HepG2 (cell line): ENCODE measurements around the gene SP6. TPM values are rescaled to one million over a fixed set of nuclear protein-coding genes. Genes with fewer than 3 reads are reported as not detected.

Experiments
- ASH2L ChIP-seq: fragments of 300-600, 200-600 bp; sonication (generic); IDR thresholded peaks from 2 replicates; pipeline ENCODE4 v1.7.0; 2017; ENCODE audit warnings: low read depth, mild to moderate bottlenecking, moderate library complexity, mixed read lengths, low read length; ENCODE audit not compliant: insufficient read length
- HMGXB4 ChIP-seq, 2 experiments: sonication (generic) in 1 of 2; formaldehyde crosslinking in 1 of 2; IDR thresholded peaks; 2 replicates each; pipeline versions ENCODE4 v1.4.0 to v1.6.1; 2018 to 2020; ENCODE audit warnings: missing genetic modification reagents in 2 of 2, borderline replicate concordance in 1 of 2, low read depth in 1 of 2, mild to moderate bottlenecking in 1 of 2, missing biosample characterization in 1 of 2
- HOXD1 ChIP-seq: sonication (generic); formaldehyde crosslinking; IDR thresholded peaks from 2 replicates; pipeline ENCODE4 v1.5.0; 2020; ENCODE audit warnings: missing genetic modification reagents
- KMT2A ChIP-seq: sonication (generic); formaldehyde crosslinking; IDR thresholded peaks from 2 replicates; pipeline ENCODE4 v1.4.0; 2020; ENCODE audit warnings: missing genetic modification reagents
- MXI1 ChIP-seq: IDR thresholded peaks from 3 replicates; pipeline ENCODE4 v1.6.1; 2012; ENCODE audit warnings: low read depth, low read length, inconsistent platforms, borderline replicate concordance
- PHF5A ChIP-seq: IDR thresholded peaks from one replicate; pipeline ENCODE4 v1.6.1; 2018; ENCODE audit warnings: low read depth, missing genetic modification reagents; ENCODE audit not compliant: unreplicated experiment
- SOX6 ChIP-seq, 2 experiments: fragments of 450-650 bp in 1 of 2; sonication (generic) in 1 of 2; formaldehyde crosslinking in 1 of 2; IDR thresholded peaks; 2 replicates each; pipeline versions ENCODE4 v1.4.0 to v1.6.1; 2017 to 2020; ENCODE audit warnings: antibody characterized with exemption in 1 of 2, mild to moderate bottlenecking in 1 of 2, missing genetic modification reagents in 1 of 2
- YEATS2 ChIP-seq: sonication (generic); formaldehyde crosslinking; IDR thresholded peaks from 2 replicates; pipeline ENCODE4 v1.4.0; 2020; ENCODE audit warnings: missing genetic modification reagents, borderline replicate concordance
- ZNF44 ChIP-seq: sonication (generic); formaldehyde crosslinking; IDR thresholded peaks from 2 replicates; pipeline ENCODE4 v1.5.1; 2020; ENCODE audit warnings: mild to moderate bottlenecking, missing genetic modification reagents
- ZNF556 ChIP-seq: sonication (generic); formaldehyde crosslinking; IDR thresholded peaks from 2 replicates; pipeline ENCODE4 v1.4.0; 2020; ENCODE audit warnings: mild to moderate bottlenecking, missing genetic modification reagents, borderline replicate concordance
- ZNF557 ChIP-seq: sonication (generic); formaldehyde crosslinking; IDR thresholded peaks from 2 replicates; pipeline ENCODE4 v1.4.0; 2020; ENCODE audit warnings: missing genetic modification reagents
- ZNF691 ChIP-seq: sonication (generic); formaldehyde crosslinking; IDR thresholded peaks from 2 replicates; pipeline ENCODE4 v1.4.0; 2020; ENCODE audit warnings: missing genetic modification reagents, low read depth, mild to moderate bottlenecking, borderline replicate concordance
- ZSCAN20 ChIP-seq: sonication (generic); formaldehyde crosslinking; IDR thresholded peaks from 2 replicates; pipeline ENCODE4 v1.4.0; 2020; ENCODE audit warnings: missing genetic modification reagents, mild to moderate bottlenecking, borderline replicate concordance
- polyA plus RNA-seq, 8 experiments: library from polyadenylated mRNA; depleted of rRNA in 3 of 8; stranded (reverse) in 7 of 8; unstranded in 1 of 8; fragments of >200 nt; fragmentation: Illumina TruSeq in 4 of 8; extraction: Trizol in 4 of 8; gene quantifications; 2 replicates each; pipeline versions ENCODE4 v1.2.1 to v1.2.3, GENCODE V29; 2011 to 2016; ENCODE audit warnings: low read depth in 4 of 8, missing spikeins in 1 of 8, mixed read lengths in 1 of 8; ENCODE audit not compliant: insufficient read depth in 1 of 8
- total RNA-seq, 5 experiments: library from RNA; depleted of rRNA; stranded (reverse); fragments of >200 nt; fragmentation: Illumina TruSeq; extraction: Trizol; gene quantifications; 2 replicates each; pipeline ENCODE4 v1.2.3, GENCODE V29; 2016; ENCODE audit warnings: low read depth in 1 of 5
- TF ChIP-seq, protein P1 (sequence below): sonication (generic); formaldehyde crosslinking; IDR thresholded peaks from 2 replicates; pipeline ENCODE4 v1.4.0; 2020; ENCODE audit warnings: missing genetic modification reagents; ENCODE audit errors: not compliant biosample characterization
- TF ChIP-seq, protein P2 (sequence below): sonication (generic); formaldehyde crosslinking; IDR thresholded peaks from 2 replicates; pipeline ENCODE4 v1.4.0; 2020; ENCODE audit warnings: missing genetic modification reagents
- TF ChIP-seq, protein P3 (sequence below): sonication (generic); formaldehyde crosslinking; IDR thresholded peaks from 2 replicates; pipeline ENCODE4 v1.5.1; 2020; ENCODE audit warnings: mild to moderate bottlenecking, missing genetic modification reagents
- TF ChIP-seq, protein P4 (sequence below): sonication (generic); formaldehyde crosslinking; IDR thresholded peaks from 2 replicates; pipeline ENCODE4 v1.5.0; 2020; ENCODE audit warnings: missing genetic modification reagents

SP6 gene
- total and polyA plus RNA-seq, 2 of the 13 experiments (the other 11 are each of a cell fraction or from before 2014, with no cell fraction given) = 0.07 TPM

DNA sequence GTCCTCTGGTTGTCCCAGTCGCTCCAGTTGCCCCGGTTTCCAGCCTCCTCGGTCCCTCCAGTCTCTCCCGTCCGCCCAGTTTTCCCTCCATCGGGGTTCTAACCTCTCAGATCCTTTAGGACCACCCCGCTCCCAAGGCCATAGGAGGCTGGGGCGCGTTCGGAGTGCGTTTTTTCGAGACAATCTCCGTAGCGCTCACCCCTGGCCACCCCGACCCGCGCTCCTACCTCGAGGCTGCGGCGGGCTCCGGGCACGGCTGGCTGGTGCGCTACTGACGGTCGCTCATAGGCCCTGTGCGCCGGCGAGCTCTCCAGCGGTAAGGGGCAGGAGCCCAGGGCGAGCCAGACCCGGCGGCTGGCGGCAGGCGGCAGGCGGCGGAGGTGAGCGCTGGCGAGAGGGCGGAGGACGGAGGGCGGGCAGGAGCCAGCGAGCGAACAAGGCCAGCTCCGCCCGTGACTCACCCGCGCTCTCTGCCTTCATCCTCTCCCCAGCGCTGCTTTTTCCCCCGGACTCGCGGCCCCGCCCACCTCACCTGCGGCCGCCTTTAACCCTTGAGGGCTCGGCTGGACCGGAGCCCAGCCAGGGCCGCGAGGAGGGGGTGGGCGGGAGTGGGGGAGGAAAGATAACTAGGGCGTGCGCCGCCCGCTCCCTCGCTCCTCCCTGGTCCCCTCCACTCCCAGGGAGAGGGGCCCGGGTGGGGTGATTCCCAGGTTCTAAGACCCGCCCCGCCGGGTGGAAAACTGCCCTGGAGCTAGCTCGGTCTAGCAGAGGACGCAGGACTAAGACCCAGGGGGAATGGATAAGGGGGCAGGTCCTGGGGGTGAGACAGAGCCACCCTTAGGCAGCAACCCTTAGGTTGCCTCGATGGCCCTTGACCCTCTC lies at the start of gene SP6 (continued):
- TF ChIP-seq ZNF691 = 0 out of 2 replicates have a peak, but pooled peaks have one; percentile 74
- TF ChIP-seq, protein P1, sequence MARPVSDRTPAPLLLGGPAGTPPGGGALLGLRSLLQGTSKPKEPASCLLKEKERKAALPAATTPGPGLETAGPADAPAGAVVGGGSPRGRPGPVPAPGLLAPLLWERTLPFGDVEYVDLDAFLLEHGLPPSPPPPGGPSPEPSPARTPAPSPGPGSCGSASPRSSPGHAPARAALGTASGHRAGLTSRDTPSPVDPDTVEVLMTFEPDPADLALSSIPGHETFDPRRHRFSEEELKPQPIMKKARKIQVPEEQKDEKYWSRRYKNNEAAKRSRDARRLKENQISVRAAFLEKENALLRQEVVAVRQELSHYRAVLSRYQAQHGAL (CRISPR knock-in tag) = peak; percentile 41
- peak; percentile 86 to 88 for TF ChIP-seq HMGXB4 (CRISPR knock-in tag; IDR thresholded peaks at IDR 0.05; ENCODE audit: borderline replicate concordance in 1 of 2, low read depth in 1 of 2)
- peak; percentile 83; the same call in 1 of the 2 replicates for TF ChIP-seq ZNF556 (CRISPR knock-in tag)
- TF ChIP-seq PHF5A (CRISPR knock-in tag) = peak; percentile 26
- no peak for TF ChIP-seq SOX6 (IDR thresholded peaks at IDR 0.05)
- peak; percentile 67 for TF ChIP-seq SOX6 (CRISPR knock-in tag; IDR thresholded peaks at IDR 0.05)
- TF ChIP-seq MXI1 = peak; percentile 39; the same call in 1 of the 3 replicates
- TF ChIP-seq ASH2L = no peak
- peak; percentile 18; the same call in 1 of the 2 replicates for TF ChIP-seq HOXD1
- TF ChIP-seq ZNF44 = no peak
- TF ChIP-seq, protein P2, sequence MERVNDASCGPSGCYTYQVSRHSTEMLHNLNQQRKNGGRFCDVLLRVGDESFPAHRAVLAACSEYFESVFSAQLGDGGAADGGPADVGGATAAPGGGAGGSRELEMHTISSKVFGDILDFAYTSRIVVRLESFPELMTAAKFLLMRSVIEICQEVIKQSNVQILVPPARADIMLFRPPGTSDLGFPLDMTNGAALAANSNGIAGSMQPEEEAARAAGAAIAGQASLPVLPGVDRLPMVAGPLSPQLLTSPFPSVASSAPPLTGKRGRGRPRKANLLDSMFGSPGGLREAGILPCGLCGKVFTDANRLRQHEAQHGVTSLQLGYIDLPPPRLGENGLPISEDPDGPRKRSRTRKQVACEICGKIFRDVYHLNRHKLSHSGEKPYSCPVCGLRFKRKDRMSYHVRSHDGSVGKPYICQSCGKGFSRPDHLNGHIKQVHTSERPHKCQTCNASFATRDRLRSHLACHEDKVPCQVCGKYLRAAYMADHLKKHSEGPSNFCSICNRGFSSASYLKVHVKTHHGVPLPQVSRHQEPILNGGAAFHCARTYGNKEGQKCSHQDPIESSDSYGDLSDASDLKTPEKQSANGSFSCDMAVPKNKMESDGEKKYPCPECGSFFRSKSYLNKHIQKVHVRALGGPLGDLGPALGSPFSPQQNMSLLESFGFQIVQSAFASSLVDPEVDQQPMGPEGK = peak; percentile 72
- TF ChIP-seq, protein P3, sequence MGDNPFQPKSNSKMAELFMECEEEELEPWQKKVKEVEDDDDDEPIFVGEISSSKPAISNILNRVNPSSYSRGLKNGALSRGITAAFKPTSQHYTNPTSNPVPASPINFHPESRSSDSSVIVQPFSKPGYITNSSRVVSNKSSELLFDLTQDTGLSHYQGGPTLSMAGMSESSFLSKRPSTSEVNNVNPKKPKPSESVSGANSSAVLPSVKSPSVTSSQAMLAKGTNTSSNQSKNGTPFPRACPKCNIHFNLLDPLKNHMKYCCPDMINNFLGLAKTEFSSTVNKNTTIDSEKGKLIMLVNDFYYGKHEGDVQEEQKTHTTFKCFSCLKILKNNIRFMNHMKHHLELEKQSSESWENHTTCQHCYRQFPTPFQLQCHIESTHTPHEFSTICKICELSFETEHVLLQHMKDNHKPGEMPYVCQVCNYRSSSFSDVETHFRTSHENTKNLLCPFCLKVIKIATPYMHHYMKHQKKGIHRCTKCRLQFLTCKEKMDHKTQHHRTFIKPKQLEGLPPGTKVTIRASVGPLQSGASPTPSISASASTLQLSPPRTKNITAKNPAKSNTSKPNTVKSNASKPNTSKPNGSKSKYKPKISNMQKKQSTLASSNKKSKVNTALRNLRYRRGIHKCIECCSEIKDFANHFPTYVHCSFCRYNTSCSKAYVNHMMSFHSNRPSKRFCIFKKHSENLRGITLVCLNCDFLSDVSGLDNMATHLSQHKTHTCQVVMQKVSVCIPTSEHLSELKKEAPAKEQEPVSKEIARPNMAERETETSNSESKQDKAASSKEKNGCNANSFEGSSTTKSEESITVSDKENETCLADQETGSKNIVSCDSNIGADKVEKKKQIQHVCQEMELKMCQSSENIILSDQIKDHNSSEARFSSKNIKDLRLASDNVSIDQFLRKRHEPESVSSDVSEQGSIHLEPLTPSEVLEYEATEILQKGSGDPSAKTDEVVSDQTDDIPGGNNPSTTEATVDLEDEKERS (CRISPR knock-in tag) = peak; percentile 42; the same call in 1 of the 2 replicates
- peak; percentile 59; the same call in 1 of the 2 replicates for TF ChIP-seq YEATS2
- TF ChIP-seq ZSCAN20 (CRISPR knock-in tag) = no peak
- 0 out of 2 replicates have a peak, but pooled peaks have one; percentile 59 for TF ChIP-seq KMT2A
- TF ChIP-seq, protein P4, sequence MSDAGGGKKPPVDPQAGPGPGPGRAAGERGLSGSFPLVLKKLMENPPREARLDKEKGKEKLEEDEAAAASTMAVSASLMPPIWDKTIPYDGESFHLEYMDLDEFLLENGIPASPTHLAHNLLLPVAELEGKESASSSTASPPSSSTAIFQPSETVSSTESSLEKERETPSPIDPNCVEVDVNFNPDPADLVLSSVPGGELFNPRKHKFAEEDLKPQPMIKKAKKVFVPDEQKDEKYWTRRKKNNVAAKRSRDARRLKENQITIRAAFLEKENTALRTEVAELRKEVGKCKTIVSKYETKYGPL (CRISPR knock-in tag) = no peak
- 0 out of 2 replicates have a peak, but pooled peaks have one; percentile 43 for TF ChIP-seq ZNF557 (CRISPR knock-in tag)
